GM23248 (cell line): ENCODE data around the gene C1orf53. TPM values are rescaled to one million over a fixed set of nuclear protein-coding genes. Genes with fewer than 3 reads are reported as not detected.

Experiments used
- DNase-seq: peaks from one replicate; pipeline ENCODE4 v3.0.0-alpha.2; 2015
- H2AFZ ChIP-seq: fragments of 200-600 bp; sonication (generic); 2 replicates; pipeline ENCODE4 v1.6.1; 2016; ENCODE audit warnings: antibody characterized with exemption
- H3F3A ChIP-seq: fragments of 200-600 bp; sonication (generic); 2 replicates; pipeline ENCODE4 v1.6.1; 2016; ENCODE audit warnings: mild to moderate bottlenecking, antibody characterized with exemption, mixed run types; ENCODE audit not compliant: insufficient read depth
- H3K27ac ChIP-seq: fragments of 200-600 bp; sonication (generic); 2 replicates; pipeline ENCODE4 v1.5.1; 2016; ENCODE audit warnings: mild to moderate bottlenecking
- H3K27me3 ChIP-seq: fragments of 200-600 bp; sonication (generic); replicated peaks from 2 replicates; pipeline ENCODE4 v1.6.1; 2016; ENCODE audit warnings: mild to moderate bottlenecking; ENCODE audit not compliant: insufficient read depth
- H3K36me3 ChIP-seq: fragments of 200-600 bp; sonication (generic); 2 replicates; pipeline ENCODE4 v1.6.1; 2016; ENCODE audit warnings: low read depth, mild to moderate bottlenecking
- H3K4me1 ChIP-seq: fragments of 200-600 bp; sonication (generic); 2 replicates; pipeline ENCODE4 v1.6.1; 2016; ENCODE audit warnings: mild to moderate bottlenecking; ENCODE audit not compliant: insufficient read depth
- H3K4me2 ChIP-seq: fragments of 200-600 bp; sonication (generic); one replicate; pipeline ENCODE4 v1.6.1; 2016; ENCODE audit warnings: mild to moderate bottlenecking; ENCODE audit not compliant: unreplicated experiment
- H3K4me3 ChIP-seq: fragments of 200-600 bp; sonication (generic); 2 replicates; pipeline ENCODE4 v1.5.1; 2016; ENCODE audit warnings: mild to moderate bottlenecking
- H3K79me2 ChIP-seq: fragments of 200-600 bp; sonication (generic); 2 replicates; pipeline ENCODE4 v1.6.1; 2016; ENCODE audit warnings: mild to moderate bottlenecking; ENCODE audit not compliant: insufficient read depth
- H3K9ac ChIP-seq: fragments of 200-600 bp; sonication (generic); 2 replicates; pipeline ENCODE4 v1.6.1; 2016; ENCODE audit warnings: mild to moderate bottlenecking
- H3K9me2 ChIP-seq: fragments of 200-600 bp; sonication (generic); 2 replicates; pipeline ENCODE4 v1.6.1; 2016; ENCODE audit warnings: mixed run types, mild to moderate bottlenecking, moderate library complexity; ENCODE audit not compliant: insufficient read depth
- H3K9me3 ChIP-seq: fragments of 200-600 bp; sonication (generic); one replicate; pipeline ENCODE4 v1.6.1; 2017; ENCODE audit warnings: low read depth
- H4K20me1 ChIP-seq: fragments of 200-600 bp; sonication (generic); 2 replicates; pipeline ENCODE4 v1.6.0; 2016; ENCODE audit not compliant: insufficient read depth
- EZH2 ChIP-seq: fragments of 200-600 bp; sonication (generic); IDR thresholded peaks from 2 replicates; pipeline ENCODE4 v1.6.1; 2018; ENCODE audit warnings: antibody characterized with exemption, mild to moderate bottlenecking; ENCODE audit not compliant: insufficient read depth, poor library complexity, severe bottlenecking
- EZH2phosphoT487 ChIP-seq: fragments of 200-600 bp; sonication (generic); IDR thresholded peaks from 2 replicates; pipeline ENCODE4 v1.6.1; 2018; ENCODE audit warnings: antibody characterized with exemption, moderate library complexity, mild to moderate bottlenecking, low read depth; ENCODE audit not compliant: insufficient read depth
- WGBS, 2 experiments: methylation state at CpG; one replicate each; pipeline ENCODE4 v1.1.6; 2015 to 2017; ENCODE audit warnings: low lambda C conversion rate in 2 of 2, low coverage in 1 of 2; ENCODE audit errors: missing lambda C conversion rate in 2 of 2; 5-methylcytosine and 5-hydroxymethylcytosine counted together
- in situ Hi-C: fragments of 300-500 bp; cut with MboI; formaldehyde crosslinking; loops from 2 replicates; pipeline ENCODE4 v1.15.0; 2020
- polyA plus RNA-seq: library from polyadenylated mRNA; unstranded; fragments of >200 nt; fragmentation: Nextera tagmentation; extraction: Ambion mirVana; gene quantifications from 2 replicates; pipeline ENCODE4 v1.2.1, GENCODE V29; 2016
- total RNA-seq: library from RNA; depleted of rRNA; stranded (reverse); fragments of >200 nt; shearing (Covaris generic); gene quantifications from 2 replicates; pipeline ENCODE4 v1.2.3, GENCODE V29; 2014

Gene C1orf53
- total and polyA plus RNA-seq, 2 experiments from 2014 or later: 17.3 to 41.9 TPM

GRCh38 chr1:197911857-197912696 is 9.6 kb downstream of the C1orf53 start:
- H2AFZ ChIP-seq: peak overlapping the region; percentile 46
- H3K9me2 ChIP-seq: no peaks in the 10 kb centered on the region
- H3K4me3 ChIP-seq: peak overlapping the region; percentile 53
- no peak overlapping the region for H3K27ac ChIP-seq
- no peaks in the 10 kb centered on the region for H3F3A ChIP-seq
- in situ Hi-C loops: loop anchor here (25.0 kb wide), 2 partner anchors 550 to 775 kb away; no protein-coding TSS in a partner anchor
- no peak overlapping the region for H3K9ac ChIP-seq
- peak; percentile 63 for TF ChIP-seq EZH2
- TF ChIP-seq EZH2phosphoT487: 0 out of 2 replicates have a peak, but pooled peaks have one; percentile 30
- 0 out of 2 replicates have a peak, but pooled peaks cover 10% of the 10 kb centered on the region for H3K4me1 ChIP-seq
- 2 to 4% methylated on average over 41 to 46 of the region's 46 CpGs for WGBS, 2 experiments
- no peak for DNase-seq
- H3K36me3 ChIP-seq: no peaks in the 10 kb centered on the region
- H3K27me3 ChIP-seq: peaks cover 91% of the 10 kb centered on the region
- no peaks in the 10 kb centered on the region for H4K20me1 ChIP-seq
- peak overlapping the region; percentile 50 for H3K4me2 ChIP-seq
- H3K79me2 ChIP-seq: no peaks in the 10 kb centered on the region
- H3K9me3 ChIP-seq: no peaks in the 10 kb centered on the region

GRCh38 chr1:197912739-197913494 is 10.5 kb downstream of the C1orf53 start:
- Histone ChIP-seq H2AFZ (peak overlapping the region; percentile 46), H4K20me1 (no peaks in the 10 kb centered on the region), H3K4me1 (0 out of 2 replicates have a peak, but pooled peaks cover 10% of the 10 kb centered on the region), H3K27ac (no peak overlapping the region), H3K4me2 (peak overlapping the region; percentile 50), H3K27me3 (peaks cover 98% of the 10 kb centered on the region), H3K36me3 (no peaks in the 10 kb centered on the region), H3K9me2 (no peaks in the 10 kb centered on the region), H3K79me2 (no peaks in the 10 kb centered on the region), H3F3A (no peaks in the 10 kb centered on the region), H3K9ac (no peak overlapping the region), H3K9me3 (no peaks in the 10 kb centered on the region), H3K4me3 (peak overlapping the region; percentile 53)
- TF ChIP-seq EZH2 (peak; percentile 22), EZH2phosphoT487 (peak; percentile 57)
- DNase-seq: no peak
- WGBS, 2 experiments: 5 to 6% methylated on average over 32 of the region's 32 CpGs
- in situ Hi-C loops: loop anchor here (25.0 kb wide), 2 partner anchors 549 to 774 kb away; no protein-coding TSS in a partner anchor

- Histone ChIP-seq H3K36me3 (no peaks in the 10 kb centered on the region), H3K4me3 (peak overlapping the region; percentile 53; the same call in 1 of the 2 replicates), H2AFZ (no peak overlapping the region; the same call in 1 of the 2 replicates), H3K79me2 (no peaks in the 10 kb centered on the region), H3K9me3 (no peaks in the 10 kb centered on the region), H3K27me3 (peaks cover 98% of the 10 kb centered on the region), H3F3A (no peaks in the 10 kb centered on the region), H4K20me1 (no peaks in the 10 kb centered on the region), H3K4me1 (0 out of 2 replicates have a peak, but pooled peaks cover 10% of the 10 kb centered on the region), H3K9me2 (no peaks in the 10 kb centered on the region), H3K9ac (no peak overlapping the region), H3K27ac (no peak overlapping the region), H3K4me2 (no peak overlapping the region)
- no peak for DNase-seq
- WGBS, 2 experiments: 19% methylated on average over 26 of the region's 26 CpGs
- in situ Hi-C loops: loop anchor here (25.0 kb wide), 2 partner anchors 549 to 774 kb away; no protein-coding TSS in a partner anchor
- no peak for TF ChIP-seq EZH2phosphoT487
- TF ChIP-seq EZH2: peak; percentile 94
Measured at GRCh38 chr1:197913495-197914276, 11.3 kb downstream of the C1orf53 start.
